Heart left ventricle (tissue), 13 donors: Measurements from ENCODE around the gene PIN4.

Experiments used
- CTCF ChIP-seq, 12 donors: fragments of 200-600 bp; sonication (generic) in 4 of 12; IDR thresholded peaks; one replicate each; pipeline versions ENCODE4 v1.5.0 to v1.8.0; 2018 to 2022; ENCODE audit warnings: antibody characterized with exemption in 12 of 12, mild to moderate bottlenecking in 5 of 12
- POLR2A ChIP-seq, 2 donors: fragments of 450-650 bp; IDR thresholded peaks; one replicate each; pipeline ENCODE4 v1.6.1; 2017; ENCODE audit warnings: antibody characterized with exemption in 2 of 2, mild to moderate bottlenecking in 2 of 2, moderate library complexity in 2 of 2
- donor health status: ischemic (EF 13 %, LVEDD 7.1; RV severe dilation, severe dysfunction).
- donor health status: DM: no; HTN: yes; CAD: no.
- donor health status: DM: no; HTN: no; CAD: no.
- donor health status: ischemic (EF 25% LVEDD 6.9; RV normal size, moderate dysfunction).
- donor health status: ischemic (EF 25% LVEDD 5.7; RV mildly dilated, moderate dysfunction).
- donor health status: ischemic (EF 35%, LVEDD 5.7; RV mildly dilated, moderate dysfunction).
- donor health status: nonischemic (EF 11% LVEDD 7.7; RV severe dilation, severe dysfunction).
- donor health status: DM: yes; HTN: yes; CAD: no.
- donor health status: PGD.
- donor health status: ischemic (EF 29% LVEDD 5.4; RV normal size, mild dysfunction).
- donor health status: nonischemic (EF 23%, LVEDD 6.1; RV moderate dilation, normal function).

GRCh38 chrX:72133851-72134546 lies 47.6 kb upstream of the PIN4 start:
- TF ChIP-seq CTCF (IDR thresholded peaks at IDR 0.05) = no peak
- TF ChIP-seq POLR2A (IDR thresholded peaks at IDR 0.05) = no peak
